Kidney tubule cell (primary cell): ENCODE data around the gene NPEPL1.
"Not testable (repeated sequence)": the region's sequence is repeated elsewhere in the genome, so short reads cannot be mapped to it uniquely, and the experiment has no call there.

ENCODE experiments used
- DNase-seq: peaks from one replicate; pipeline ENCODE4 v3.0.0-alpha.2; 2018; ENCODE audit warnings: low spot score

NPEPL1 gene

GRCh38 chr20:58757647-58758046 lies 65.0 kb downstream of the NPEPL1 start:
- DNase-seq: not testable (repeated sequence)

DNA sequence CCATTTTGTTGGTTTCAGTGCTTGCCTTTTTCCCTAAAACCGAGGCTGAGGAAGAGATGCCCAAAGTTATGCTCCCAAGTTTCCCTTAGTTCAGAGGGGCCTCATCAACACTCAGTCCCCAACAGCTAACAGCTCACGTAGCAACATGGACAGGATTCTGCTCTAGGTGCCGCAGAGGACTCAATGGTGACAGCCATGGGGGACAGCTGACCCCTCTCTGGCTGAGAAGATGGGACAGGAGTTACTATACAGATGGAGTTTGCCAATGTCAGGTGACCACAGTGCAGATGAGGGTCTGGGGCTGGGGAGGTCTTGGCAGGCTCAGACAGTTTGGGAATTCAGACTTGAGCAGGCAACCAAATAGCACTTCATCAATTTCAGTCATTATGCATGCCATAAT lies 67.3 kb downstream of the NPEPL1 start:
- no peak for DNase-seq

- no peak for DNase-seq
Measured at GRCh38 chr20:58760856-58761255, 68.3 kb downstream of the NPEPL1 start.

DNA sequence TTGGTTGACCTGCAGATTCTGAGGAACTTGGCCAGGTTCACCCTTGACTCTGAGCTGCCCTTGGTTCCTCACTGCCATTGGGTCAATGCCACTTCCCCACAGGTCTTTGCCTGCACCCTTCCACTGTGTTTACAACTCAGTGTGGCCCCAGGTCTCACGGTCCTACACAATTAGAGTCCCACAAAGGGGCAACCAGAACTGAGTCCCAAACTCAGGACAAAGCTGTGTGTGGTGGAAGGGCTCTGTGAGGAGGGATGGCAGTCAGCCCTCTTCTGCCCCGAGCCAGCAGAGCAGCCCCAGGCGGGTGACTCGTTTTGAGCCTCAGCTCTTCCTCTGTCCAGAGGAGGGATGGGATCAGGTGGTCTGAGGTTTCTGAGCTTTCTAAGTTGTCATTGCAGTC lies 69.5 kb downstream of the NPEPL1 start:
- DNase-seq: no peak

DNA sequence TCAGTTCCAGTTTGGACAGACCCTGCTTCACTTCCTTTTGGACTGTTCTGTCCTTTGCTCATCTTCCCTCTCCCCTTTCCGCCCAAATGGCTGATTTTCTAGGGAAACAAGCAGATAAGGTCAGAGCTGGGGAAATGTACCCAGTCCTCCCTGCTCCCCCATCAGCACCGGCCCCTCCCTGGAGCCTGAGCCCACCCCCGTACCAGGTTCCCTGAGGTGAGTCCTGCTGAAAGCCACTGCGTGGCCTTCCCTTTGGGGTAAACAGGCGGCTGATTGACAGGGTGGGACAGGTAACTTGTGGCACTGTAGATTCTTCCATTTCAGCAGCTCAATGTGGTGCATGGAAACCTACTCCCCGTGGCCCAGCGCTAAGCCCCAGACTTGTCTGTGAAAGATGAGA lies 70.5 kb downstream of the NPEPL1 start:
- no peak for DNase-seq
